ENCODE measurements around the gene ATP8B3. TPM values are rescaled to one million over a fixed set of nuclear protein-coding genes. Genes with fewer than 3 reads are reported as not detected.

ATP8B3 gene
- total and polyA plus RNA-seq, 3 experiments from 2014 or later, result 0.97 to 2.4 (median 1.6) TPM

DNA sequence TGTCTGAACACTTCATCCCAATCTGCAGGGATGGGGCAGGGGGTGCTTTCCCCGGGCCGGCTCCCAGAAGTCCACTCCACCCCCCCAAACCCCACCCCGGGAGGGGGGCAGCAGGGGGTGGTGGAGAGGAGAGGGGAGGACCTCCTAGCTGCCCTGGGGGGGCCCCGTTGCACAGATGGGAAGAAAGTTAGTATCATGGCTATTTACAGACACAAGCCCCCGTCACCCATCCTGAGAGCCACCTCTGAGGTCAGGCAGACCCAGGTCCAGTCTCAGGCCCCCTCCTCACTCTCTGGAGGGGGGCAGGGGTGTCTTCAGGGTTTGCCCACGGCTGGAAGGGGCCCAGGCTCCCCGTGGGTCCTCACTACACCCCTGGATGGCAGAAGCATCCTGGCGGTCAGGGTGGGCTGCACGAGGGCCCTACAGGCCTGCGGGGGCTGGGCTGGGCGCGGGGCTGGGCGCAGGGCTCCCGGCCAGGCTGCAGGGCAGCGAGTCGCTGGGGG is 42.0 kb upstream of the ATP8B3 start:
- ChIA-PET POLR2A (interaction anchor here (1.5 kb wide), 1 partner anchor 241 kb away, joined by 3 read pairs; no protein-coding TSS in a partner anchor), CTCF (interaction anchor here (0.8 to 1.5 kb wide), 4 partner anchors 10 to 22 kb away, joined by 3 to 5 read pairs (median 3); no protein-coding TSS in a partner anchor)
- Histone ChIP-seq H3K9me3 (ENCODE audit: low read length) (no peaks in the 10 kb centered on the region), H3K27me3 (ENCODE audit: insufficient read depth, low read length, poor library complexity, severe bottlenecking) (no peaks in the 10 kb centered on the region), H3K4me1 (ENCODE audit: insufficient read depth, low read length) (peaks cover 61% of the 10 kb centered on the region), H3K27ac (ENCODE audit: low read depth, low read length) (peak overlapping the region; percentile 95), H3K4me3 (ENCODE audit: low read length) (no peak overlapping the region), H3K36me3 (ENCODE audit: insufficient read depth, low read length) (no peaks in the 10 kb centered on the region)
- Mint-ChIP-seq H3K27ac (no peak overlapping the region), H3K4me1 (peaks cover 32 to 74% (median 39%) of the 10 kb centered on the region in 3 donors), H3K9me3 (no peaks in the 10 kb centered on the region), H3K4me3 (no peak overlapping the region), H3K27me3 (peaks cover 0 to 3% of the 10 kb centered on the region in 2 donors), H3K36me3 (peaks cover 0 to 2% (median 1%) of the 10 kb centered on the region in 3 donors)
- DNase-seq, result no peak

DNA sequence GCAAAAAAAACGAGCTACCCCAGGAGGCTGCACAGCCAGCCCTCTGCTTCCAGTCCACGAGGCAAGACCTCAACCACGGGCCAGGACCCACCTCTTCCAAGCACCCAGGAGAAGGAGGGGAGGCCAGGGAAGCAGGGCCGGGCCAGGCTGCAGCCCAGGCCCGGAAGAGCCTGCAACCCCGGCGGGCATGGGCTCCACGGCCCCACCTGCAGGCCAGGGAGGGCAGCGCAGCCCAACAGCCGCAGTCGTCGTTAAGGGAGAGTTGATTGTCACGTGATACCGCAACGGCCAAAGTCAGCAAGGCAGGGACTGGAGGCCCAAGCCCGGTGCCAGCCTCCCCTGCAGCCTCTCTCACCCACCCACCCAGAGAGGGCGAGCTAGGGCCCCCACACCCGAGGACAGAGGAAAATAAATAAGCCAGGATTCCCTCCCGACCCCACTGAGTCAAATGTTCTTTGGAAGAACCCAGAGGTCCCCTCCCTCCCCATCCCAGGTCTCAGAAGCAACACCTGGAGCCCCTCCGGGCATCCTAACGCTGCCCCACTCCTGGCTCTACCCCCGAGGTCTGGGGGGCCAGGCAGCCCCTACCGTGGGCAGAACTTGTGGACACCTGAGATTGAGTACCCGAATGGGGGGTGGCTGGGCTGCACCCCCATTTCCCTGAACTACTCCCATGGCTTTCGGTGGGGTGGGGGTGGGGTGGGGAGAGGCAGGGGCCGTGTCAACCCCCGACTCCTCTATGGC is 41.4 kb upstream of the ATP8B3 start:
- H3K27ac Mint-ChIP-seq, result peak overlapping the region; percentile 67 to 94 (median 88)
- CTCF ChIA-PET, result interaction anchor here (0.7 to 1.5 kb wide), 4 partner anchors 11 to 56 kb away, joined by 3 read pairs; no protein-coding TSS in a partner anchor
- Histone ChIP-seq H3K4me1 (ENCODE audit: insufficient read depth, low read length) (peaks cover 60% of the 10 kb centered on the region), H3K36me3 (ENCODE audit: insufficient read depth, low read length) (no peaks in the 10 kb centered on the region), H3K27ac (ENCODE audit: low read depth, low read length) (peak overlapping the region; percentile 54), H3K9me3 (ENCODE audit: low read length) (no peaks in the 10 kb centered on the region), H3K27me3 (ENCODE audit: insufficient read depth, low read length, poor library complexity, severe bottlenecking) (no peaks in the 10 kb centered on the region), H3K4me3 (ENCODE audit: low read length) (no peak overlapping the region)
- H3K27me3 Mint-ChIP-seq, result peaks cover 0 to 3% of the 10 kb centered on the region in 2 donors
- H3K4me1 Mint-ChIP-seq, result peaks cover 34 to 72% (median 41%) of the 10 kb centered on the region in 3 donors
- POLR2A ChIA-PET, result interaction anchor here (0.6 to 0.9 kb wide), 2 partner anchors 11 to 88 kb away, joined by 3 to 5 read pairs; no protein-coding TSS in a partner anchor
- peak; percentile 73 to 85 (median 78) for DNase-seq
- H3K36me3 Mint-ChIP-seq, result peaks cover 0 to 2% (median 1%) of the 10 kb centered on the region in 3 donors
- peak overlapping the region; percentile 57 to 89 (median 71) for H3K4me3 Mint-ChIP-seq
- H3K9me3 Mint-ChIP-seq, result no peaks in the 10 kb centered on the region

DNA sequence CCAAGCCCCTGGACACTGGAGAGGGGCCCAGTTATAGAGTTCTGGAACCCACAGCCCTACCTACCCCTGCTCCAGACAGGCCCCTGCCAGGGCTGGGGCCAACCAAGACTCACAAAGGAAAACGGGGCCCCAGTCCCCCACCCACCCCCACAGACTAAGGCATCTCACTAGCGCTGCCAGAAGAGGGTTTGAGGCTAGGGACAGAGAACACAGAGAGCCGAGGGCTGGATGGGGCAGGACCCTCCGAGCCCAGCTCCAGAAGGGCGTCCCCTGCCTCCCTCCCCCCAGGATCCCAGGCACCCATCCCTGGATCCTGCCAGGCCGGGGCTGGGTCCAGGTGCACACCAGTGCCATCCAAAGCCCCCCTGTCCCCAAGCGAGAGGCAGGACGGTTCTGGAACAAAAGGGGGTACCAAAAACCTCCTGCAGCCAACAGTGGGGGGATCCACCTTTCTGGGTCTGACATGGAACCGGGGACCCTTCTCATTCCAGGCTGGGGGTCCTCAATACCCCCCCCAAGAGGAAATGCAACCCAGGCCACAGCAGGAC is 40.6 kb upstream of the ATP8B3 start:
- Histone ChIP-seq H3K27me3 (ENCODE audit: insufficient read depth, low read length, poor library complexity, severe bottlenecking) (no peaks in the 10 kb centered on the region), H3K4me1 (ENCODE audit: insufficient read depth, low read length) (peaks cover 56% of the 10 kb centered on the region), H3K27ac (ENCODE audit: low read depth, low read length) (peak overlapping the region; percentile 54), H3K36me3 (ENCODE audit: insufficient read depth, low read length) (no peaks in the 10 kb centered on the region), H3K4me3 (ENCODE audit: low read length) (peak overlapping the region; percentile 37), H3K9me3 (ENCODE audit: low read length) (no peaks in the 10 kb centered on the region)
- Mint-ChIP-seq H3K27me3 (peaks cover 0 to 3% of the 10 kb centered on the region in 2 donors), H3K4me3 (peak overlapping the region in 1 of 7 donors; percentile 20), H3K36me3 (peaks cover 0 to 3% (median 1%) of the 10 kb centered on the region in 3 donors), H3K27ac (peak overlapping the region in 6 of 8 donors; percentile 41 to 90 (median 84)), H3K4me1 (peaks cover 30 to 64% (median 37%) of the 10 kb centered on the region in 3 donors), H3K9me3 (no peaks in the 10 kb centered on the region)
- ChIA-PET CTCF (interaction anchor here (0.7 to 1.5 kb wide), 4 partner anchors 10 to 57 kb away, joined by 3 read pairs; no protein-coding TSS in a partner anchor), POLR2A (interaction anchor here (0.5 to 0.9 kb wide), 2 partner anchors 12 to 827 kb away, joined by 3 to 4 read pairs; no protein-coding TSS in a partner anchor)
- DNase-seq, result no peak

DNA sequence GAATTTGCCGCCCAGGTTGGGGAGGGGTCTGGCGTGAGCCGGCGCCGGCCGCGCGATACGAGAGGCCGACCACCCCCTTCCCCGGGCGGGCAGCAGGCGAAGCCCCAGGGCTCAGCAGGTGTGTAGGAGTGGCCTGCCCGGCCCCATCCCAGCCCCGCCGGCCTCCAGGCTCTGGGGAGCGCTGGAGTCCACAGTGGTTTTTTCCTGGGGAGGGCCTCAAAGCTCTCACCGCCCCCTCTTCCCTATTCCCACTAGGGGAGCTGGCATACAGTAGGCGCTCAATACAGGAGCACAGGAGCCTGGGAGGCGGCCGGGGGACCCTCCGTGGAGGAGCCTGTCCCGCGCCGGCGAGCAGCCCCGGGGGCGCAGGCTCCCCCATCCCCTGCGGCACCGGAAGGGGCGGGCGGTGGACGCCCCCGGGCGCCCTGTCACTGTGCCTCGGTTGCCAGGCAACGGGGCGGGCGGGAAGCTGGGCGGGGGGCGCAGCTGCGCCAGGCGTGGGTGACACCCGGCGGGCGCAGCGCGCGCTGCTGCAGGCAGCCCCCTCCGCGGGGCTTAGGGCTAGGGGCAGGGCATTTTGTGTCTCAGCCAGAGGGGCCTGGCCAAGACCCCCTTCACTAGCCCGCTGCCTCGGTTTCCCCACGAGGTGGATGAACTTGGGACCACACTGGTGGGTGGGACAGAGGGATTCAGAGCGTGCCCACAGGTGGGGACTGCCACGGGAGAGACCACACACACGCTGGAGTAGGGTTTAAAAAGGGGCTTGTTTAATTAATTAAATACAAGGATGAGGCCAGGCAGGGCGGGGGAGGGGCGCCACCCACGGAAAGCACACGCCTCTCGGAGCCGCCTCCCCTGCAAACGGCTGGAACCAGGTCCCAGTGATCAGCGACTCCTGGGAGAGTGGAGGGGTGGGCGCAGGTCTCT is 39.8 kb upstream of the ATP8B3 start:
- Histone ChIP-seq H3K27ac (ENCODE audit: low read depth, low read length) (peak overlapping the region; percentile 16), H3K27me3 (ENCODE audit: insufficient read depth, low read length, poor library complexity, severe bottlenecking) (no peaks in the 10 kb centered on the region), H3K9me3 (ENCODE audit: low read length) (no peaks in the 10 kb centered on the region), H3K36me3 (ENCODE audit: insufficient read depth, low read length) (no peaks in the 10 kb centered on the region), H3K4me3 (ENCODE audit: low read length) (peak overlapping the region; percentile 37), H3K4me1 (ENCODE audit: insufficient read depth, low read length) (peaks cover 59% of the 10 kb centered on the region)
- DNase-seq, result peak; percentile 32 to 86 (median 61)
- CTCF ChIA-PET, result interaction anchor here (0.9 to 1.3 kb wide), 2 partner anchors 10 to 24 kb away, joined by 3 read pairs; no protein-coding TSS in a partner anchor
- Mint-ChIP-seq H3K27ac (peak overlapping the region in 6 of 8 donors; percentile 41 to 93 (median 68)), H3K4me1 (peaks cover 36 to 65% (median 44%) of the 10 kb centered on the region in 3 donors), H3K9me3 (no peaks in the 10 kb centered on the region), H3K36me3 (peaks cover 0 to 8% (median 1%) of the 10 kb centered on the region in 3 donors), H3K4me3 (peak overlapping the region in 3 of 7 donors; percentile 19 to 69 (median 20)), H3K27me3 (peaks cover 0 to 3% of the 10 kb centered on the region in 2 donors)
- POLR2A ChIA-PET, result interaction anchor here (0.7 kb wide), 1 partner anchor 81 kb away, joined by 4 read pairs; no protein-coding TSS in a partner anchor

DNA sequence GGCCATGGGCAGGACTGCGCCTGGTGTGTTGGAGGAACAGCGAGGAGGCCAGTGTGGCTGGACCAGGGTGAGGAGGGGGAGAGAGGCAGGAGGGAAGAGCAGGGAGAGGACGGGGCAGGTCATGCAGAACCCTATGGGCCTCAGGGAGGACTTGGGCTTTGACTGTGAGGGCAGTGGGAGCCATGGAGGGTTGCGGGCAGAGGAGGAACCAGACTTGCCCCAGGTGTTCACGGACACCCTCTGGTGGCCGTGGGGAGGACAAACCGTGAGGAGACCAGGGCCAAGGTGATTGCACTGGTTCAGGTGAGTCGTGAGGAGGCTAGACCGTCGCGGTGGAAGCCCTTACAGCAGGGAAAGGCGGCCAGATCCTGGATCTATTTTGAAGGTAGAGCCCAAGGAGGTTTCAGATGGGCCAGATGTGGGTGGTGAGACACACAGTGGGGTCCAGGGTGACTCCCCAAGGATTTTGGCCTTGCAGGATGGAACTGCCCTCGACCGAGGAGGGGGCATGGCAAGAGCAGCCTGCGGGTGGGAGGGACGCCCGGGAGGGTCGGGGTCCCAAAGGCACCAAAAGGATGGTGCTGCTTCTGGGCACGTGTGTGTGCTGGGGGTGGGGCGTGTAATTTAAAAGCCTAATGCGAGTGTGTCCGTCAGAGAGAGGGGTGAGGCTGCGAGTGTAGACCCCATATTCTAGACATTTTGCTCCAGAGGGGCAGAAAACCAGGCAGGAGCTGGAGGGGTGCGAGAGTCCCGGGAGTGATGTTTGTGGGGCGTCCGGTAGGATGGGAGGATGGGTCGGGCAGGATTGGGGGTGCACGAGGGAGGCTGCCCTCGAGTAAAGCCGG is 39.0 kb upstream of the ATP8B3 start:
- Histone ChIP-seq H3K4me3 (ENCODE audit: low read length) (no peak overlapping the region), H3K4me1 (ENCODE audit: insufficient read depth, low read length) (peaks cover 62% of the 10 kb centered on the region), H3K27ac (ENCODE audit: low read depth, low read length) (no peak overlapping the region), H3K27me3 (ENCODE audit: insufficient read depth, low read length, poor library complexity, severe bottlenecking) (no peaks in the 10 kb centered on the region), H3K36me3 (ENCODE audit: insufficient read depth, low read length) (no peaks in the 10 kb centered on the region), H3K9me3 (ENCODE audit: low read length) (no peaks in the 10 kb centered on the region)
- Mint-ChIP-seq H3K9me3 (no peaks in the 10 kb centered on the region), H3K27ac (peak overlapping the region in 7 of 8 donors; percentile 36 to 96 (median 83)), H3K27me3 (peaks cover 0 to 3% of the 10 kb centered on the region in 2 donors), H3K4me1 (peaks cover 36 to 68% (median 52%) of the 10 kb centered on the region in 3 donors), H3K36me3 (peaks cover 0 to 11% (median 1%) of the 10 kb centered on the region in 3 donors), H3K4me3 (peak overlapping the region in 4 of 7 donors; percentile 41 to 69 (median 55))
- CTCF ChIA-PET, result no interaction called here
- DNase-seq, result no peak
- POLR2A ChIA-PET, result interaction anchor here (0.7 kb wide), 1 partner anchor 82 kb away, joined by 4 read pairs; no protein-coding TSS in a partner anchor

DNA sequence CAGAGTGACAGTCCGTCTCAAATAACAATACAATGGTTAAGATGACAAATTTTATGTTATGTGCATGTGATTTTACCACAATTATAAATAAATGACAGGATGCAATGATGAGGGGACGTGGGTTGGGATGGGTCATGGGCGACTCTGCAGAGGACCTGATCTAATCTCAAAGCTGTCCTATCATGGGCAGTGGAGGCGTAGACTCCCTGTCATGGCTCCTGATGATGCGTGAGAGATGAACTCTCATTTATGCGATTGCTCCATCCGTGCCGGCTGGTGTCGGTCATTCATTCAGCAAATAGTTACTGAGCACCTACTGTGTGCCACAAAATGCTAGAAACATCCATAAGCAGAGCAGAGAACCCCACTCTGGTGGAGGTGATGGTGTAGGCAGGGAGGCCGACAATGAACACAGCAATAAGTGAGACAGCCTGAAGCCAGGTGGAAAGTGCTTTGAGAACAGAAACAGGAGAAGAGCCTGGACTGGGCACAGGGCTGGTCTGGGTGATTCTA is 37.9 kb upstream of the ATP8B3 start:
- H3K36me3 Mint-ChIP-seq, result peaks cover 0 to 15% (median 1%) of the 10 kb centered on the region in 3 donors
- Histone ChIP-seq H3K27ac (ENCODE audit: low read depth, low read length) (no peak overlapping the region), H3K4me1 (ENCODE audit: insufficient read depth, low read length) (peaks cover 63% of the 10 kb centered on the region), H3K36me3 (ENCODE audit: insufficient read depth, low read length) (peaks cover 5% of the 10 kb centered on the region), H3K9me3 (ENCODE audit: low read length) (no peaks in the 10 kb centered on the region), H3K4me3 (ENCODE audit: low read length) (no peak overlapping the region), H3K27me3 (ENCODE audit: insufficient read depth, low read length, poor library complexity, severe bottlenecking) (no peaks in the 10 kb centered on the region)
- peak overlapping the region in 2 of 7 donors; percentile 36 to 80 for H3K4me3 Mint-ChIP-seq
- ChIA-PET POLR2A (no interaction called here), CTCF (interaction anchor here (0.9 to 1.8 kb wide), 5 partner anchors 11 to 303 kb away, joined by 3 to 12 read pairs (median 5); no protein-coding TSS in a partner anchor)
- H3K27ac Mint-ChIP-seq, result peak overlapping the region in 7 of 8 donors; percentile 3 to 93 (median 73)
- no peaks in the 10 kb centered on the region for H3K9me3 Mint-ChIP-seq
- peaks cover 0 to 3% of the 10 kb centered on the region in 2 donors for H3K27me3 Mint-ChIP-seq
- peaks cover 32 to 66% (median 49%) of the 10 kb centered on the region in 3 donors for H3K4me1 Mint-ChIP-seq
- DNase-seq, result no peak

Measured in CD8-positive, alpha-beta memory T cell (primary cell).